ENCODE data around the gene ST6GALNAC4.

Gene ST6GALNAC4

GRCh38 chr9:127950513-127951289 lies 33.9 kb upstream of the ST6GALNAC4 start:
- Histone ChIP-seq H3K4me2 (ENCODE audit: low read length) (no peak overlapping the region), H3K9me3 (ENCODE audit: control insufficient read depth, insufficient read depth, low read length) (no peaks in the 10 kb centered on the region), H3K36me3 (ENCODE audit: control insufficient read depth, low read length) (peaks cover 77% of the 10 kb centered on the region), H3K4me3 (ENCODE audit: low read length) (no peak overlapping the region), H3K4me1 (ENCODE audit: control insufficient read depth, low read length) (peaks cover 50% of the 10 kb centered on the region), H3K9me2 (replicated peaks; ENCODE audit: control insufficient read depth, low read length) (no peaks in the 10 kb centered on the region), H4K20me1 (ENCODE audit: control insufficient read depth, insufficient read depth, low read depth, low read length) (peaks cover 13% of the 10 kb centered on the region), H3K79me2 (ENCODE audit: control insufficient read depth, low read length) (peaks cover 86% of the 10 kb centered on the region), H3F3A (ENCODE audit: control insufficient read depth, insufficient read depth) (no peaks in the 10 kb centered on the region), H3K27ac (ENCODE audit: low read depth, low read length) (no peak overlapping the region), H3K27me3 (ENCODE audit: control insufficient read depth, low read length) (no peaks in the 10 kb centered on the region)
- TF ChIP-seq EZH2phosphoT487 (IDR thresholded peaks at IDR 0.05; ENCODE audit: borderline replicate concordance, low read length) (no peak), CTCF (IDR thresholded peaks at IDR 0.05; ENCODE audit: low read depth, low read length, poor library complexity, severe bottlenecking) (no peak)

- H3K9me2 ChIP-seq (replicated peaks; ENCODE audit: control insufficient read depth, low read length): no peaks in the 10 kb centered on the region
- no peak overlapping the region for H3K27ac ChIP-seq (ENCODE audit: low read depth, low read length)
- peaks cover 46% of the 10 kb centered on the region for H3K4me1 ChIP-seq (ENCODE audit: control insufficient read depth, low read length)
- no peaks in the 10 kb centered on the region for H3F3A ChIP-seq (ENCODE audit: control insufficient read depth, insufficient read depth)
- H3K79me2 ChIP-seq (ENCODE audit: control insufficient read depth, low read length): peaks cover 78% of the 10 kb centered on the region
- no peak overlapping the region for H3K4me3 ChIP-seq (ENCODE audit: low read length)
- no peak for TF ChIP-seq EZH2phosphoT487 (IDR thresholded peaks at IDR 0.05; ENCODE audit: borderline replicate concordance, low read length)
- TF ChIP-seq CTCF (IDR thresholded peaks at IDR 0.05; ENCODE audit: low read depth, low read length, poor library complexity, severe bottlenecking): no peak
- H3K36me3 ChIP-seq (ENCODE audit: control insufficient read depth, low read length): peaks cover 78% of the 10 kb centered on the region
- H3K9me3 ChIP-seq (ENCODE audit: control insufficient read depth, insufficient read depth, low read length): no peaks in the 10 kb centered on the region
- no peaks in the 10 kb centered on the region for H3K27me3 ChIP-seq (ENCODE audit: control insufficient read depth, low read length)
- H3K4me2 ChIP-seq (ENCODE audit: low read length): no peak overlapping the region
- H4K20me1 ChIP-seq (ENCODE audit: control insufficient read depth, insufficient read depth, low read depth, low read length): peaks cover 11% of the 10 kb centered on the region
Observed at GRCh38 chr9:127949827-127950512, 33.1 kb upstream of the ST6GALNAC4 start.

GRCh38 chr9:127947841-127948710 lies 31.2 kb upstream of the ST6GALNAC4 start:
- TF ChIP-seq CTCF (IDR thresholded peaks at IDR 0.05; ENCODE audit: low read depth, low read length, poor library complexity, severe bottlenecking) (no peak), EZH2phosphoT487 (IDR thresholded peaks at IDR 0.05; ENCODE audit: borderline replicate concordance, low read length) (no peak)
- no peaks in the 10 kb centered on the region for H3K27me3 ChIP-seq (ENCODE audit: control insufficient read depth, low read length)
- peaks cover 61% of the 10 kb centered on the region for H3K79me2 ChIP-seq (ENCODE audit: control insufficient read depth, low read length)
- H4K20me1 ChIP-seq (ENCODE audit: control insufficient read depth, insufficient read depth, low read depth, low read length): peaks cover 9% of the 10 kb centered on the region
- peaks cover 81% of the 10 kb centered on the region for H3K36me3 ChIP-seq (ENCODE audit: control insufficient read depth, low read length)
- no peak overlapping the region for H3K27ac ChIP-seq (ENCODE audit: low read depth, low read length)
- H3K4me3 ChIP-seq (ENCODE audit: low read length): no peak overlapping the region
- no peak overlapping the region for H3K4me2 ChIP-seq (ENCODE audit: low read length)
- no peaks in the 10 kb centered on the region for H3K9me2 ChIP-seq (replicated peaks; ENCODE audit: control insufficient read depth, low read length)
- H3F3A ChIP-seq (ENCODE audit: control insufficient read depth, insufficient read depth): peaks cover 4% of the 10 kb centered on the region
- peaks cover 54% of the 10 kb centered on the region for H3K4me1 ChIP-seq (ENCODE audit: control insufficient read depth, low read length)
- H3K9me3 ChIP-seq (ENCODE audit: control insufficient read depth, insufficient read depth, low read length): no peaks in the 10 kb centered on the region

Measured in DOHH2 (cell line).